ENCODE results near the gene C1QL1.
A peak's percentile ranks its signal among the peaks of the same experiment; 100 is the strongest.
"Not testable (repeated sequence)": the region's sequence is repeated elsewhere in the genome, so short reads cannot be mapped to it uniquely, and the experiment has no call there.

The C1QL1 gene

GRCh38 chr17:44959821-44960531 lies 8.1 kb downstream of the C1QL1 start:
- DNase-seq = no peak

GRCh38 chr17:44956998-44957981 lies 10.8 kb downstream of the C1QL1 start:
- DNase-seq = no peak

DNA sequence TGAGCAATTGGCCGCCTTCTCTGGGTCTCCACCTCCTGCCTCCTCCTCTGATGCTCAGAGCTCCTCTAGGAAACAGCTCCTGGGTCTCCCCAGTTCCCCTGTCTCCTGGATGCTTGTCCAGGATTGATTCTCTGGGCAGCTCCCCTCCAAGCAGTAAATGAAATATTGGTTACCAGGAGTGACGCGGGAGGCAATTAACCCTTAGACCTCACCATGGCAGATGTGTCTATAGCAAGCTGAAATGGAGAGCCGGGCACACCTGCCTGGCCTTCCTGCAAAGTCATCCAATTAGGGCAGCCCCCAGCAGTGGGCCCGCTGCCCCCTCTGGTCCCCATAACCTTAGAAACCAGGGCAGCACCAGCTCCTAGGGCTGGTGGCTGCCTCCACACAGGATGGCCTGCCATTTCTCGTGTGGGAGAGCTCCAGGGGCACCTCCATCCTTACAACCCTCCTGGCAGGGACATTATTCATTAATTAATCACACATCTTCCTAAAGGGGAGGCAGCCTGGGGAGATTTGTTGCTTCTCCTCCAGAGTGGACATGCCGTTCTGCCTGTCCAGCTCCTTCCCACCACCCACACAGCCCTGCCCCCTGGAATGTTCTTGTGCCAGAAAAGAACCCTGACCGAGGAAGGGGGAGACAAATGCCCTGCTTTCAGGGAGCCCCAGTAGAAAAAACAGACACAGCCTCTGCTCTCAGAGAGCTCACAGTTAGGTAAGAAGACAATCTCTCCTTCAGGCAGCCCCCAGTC lies 12.3 kb downstream of the C1QL1 start:
- no peak for DNase-seq

DNA sequence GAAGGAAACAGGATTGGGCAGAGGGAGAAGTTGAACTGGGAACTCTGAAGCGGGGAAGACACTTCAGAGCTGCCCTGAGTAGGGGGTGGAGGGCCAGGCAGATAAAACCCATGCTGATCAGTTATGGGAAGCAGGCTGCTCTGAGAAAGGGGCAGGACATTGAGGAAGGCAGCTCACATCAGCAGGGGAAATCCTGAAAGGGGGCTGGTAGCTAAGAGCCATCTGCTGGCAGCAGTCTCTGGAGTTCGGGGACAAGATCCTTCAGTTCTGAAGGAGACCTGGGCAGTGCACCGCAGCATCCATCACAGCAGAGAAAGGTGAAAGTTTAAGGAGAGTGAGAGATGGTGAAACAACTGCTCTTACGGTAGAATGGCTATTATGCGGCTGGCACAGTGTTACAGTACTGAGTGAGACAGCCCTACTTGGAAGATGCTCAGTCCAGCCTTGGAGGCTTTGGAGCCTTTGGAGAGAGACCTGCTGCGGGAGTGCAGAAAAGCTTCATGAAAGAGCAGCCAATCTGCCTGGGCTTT lies 15.1 kb downstream of the C1QL1 start:
- DNase-seq = no peak

GRCh38 chr17:44948315-44948795 lies 19.7 kb downstream of the C1QL1 start:
- DNase-seq = no peak

- peak; percentile 97 for DNase-seq
Observed at GRCh38 chr17:44947461-44948314, 20.4 kb downstream of the C1QL1 start, which contains the start of gene KIF18B. TSS of gene KIF18B (minus strand) at chr17:44947773. CDS start at chr17:44936344, 11,429 bp downstream.

- not testable (repeated sequence) for DNase-seq
Observed at GRCh38 chr17:44945652-44946051, 22.5 kb downstream of the C1QL1 start.

- peak; percentile 29 for DNase-seq
Observed at GRCh38 chr17:44942456-44942855, 25.6 kb downstream of the C1QL1 start.

- no peak for DNase-seq
Observed at GRCh38 chr17:44941712-44942331, 26.3 kb downstream of the C1QL1 start.

DNA sequence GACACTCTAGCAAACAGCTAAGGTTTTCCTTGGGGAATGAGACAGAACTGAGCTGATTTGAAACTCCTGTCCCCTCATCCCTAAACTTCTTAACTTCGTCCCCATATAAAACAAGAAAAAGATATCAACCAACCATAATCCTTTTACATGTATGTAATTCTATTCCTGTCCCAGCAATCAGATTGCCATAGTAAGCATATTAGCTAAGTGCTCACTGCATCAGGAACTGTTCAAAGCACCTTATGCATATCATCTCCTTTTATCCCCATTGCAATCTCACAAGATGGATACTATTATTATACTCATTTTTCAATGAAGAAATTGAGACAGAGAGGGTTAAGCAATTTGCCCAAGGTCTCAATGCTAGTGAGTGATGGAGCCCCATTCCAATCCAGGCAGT lies 27.3 kb downstream of the C1QL1 start:
- DNase-seq = no peak

- no peak for DNase-seq
Observed at GRCh38 chr17:44940317-44940716, 27.8 kb downstream of the C1QL1 start.

GRCh38 chr17:44935116-44935515 lies 33.0 kb downstream of the C1QL1 start:
- DNase-seq = no peak

DNA sequence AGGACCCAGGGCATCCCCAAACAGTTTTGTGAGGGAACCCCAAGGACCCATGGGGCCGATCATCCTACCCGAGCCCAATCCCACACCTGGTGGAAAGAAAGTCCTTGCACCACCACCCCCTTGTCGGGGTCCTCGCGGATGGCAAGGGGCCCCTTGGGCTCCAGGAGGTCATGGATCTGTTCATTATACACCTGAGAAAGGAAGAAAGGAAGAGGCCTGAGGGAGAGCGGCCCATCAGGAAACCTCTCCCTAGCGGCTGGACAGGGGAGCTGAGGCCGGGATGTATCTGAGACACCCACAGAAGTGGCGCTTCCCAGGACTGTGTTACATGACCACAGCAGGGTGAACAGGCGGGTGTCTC lies 33.4 kb downstream of the C1QL1 start:
- no peak for DNase-seq

DNA sequence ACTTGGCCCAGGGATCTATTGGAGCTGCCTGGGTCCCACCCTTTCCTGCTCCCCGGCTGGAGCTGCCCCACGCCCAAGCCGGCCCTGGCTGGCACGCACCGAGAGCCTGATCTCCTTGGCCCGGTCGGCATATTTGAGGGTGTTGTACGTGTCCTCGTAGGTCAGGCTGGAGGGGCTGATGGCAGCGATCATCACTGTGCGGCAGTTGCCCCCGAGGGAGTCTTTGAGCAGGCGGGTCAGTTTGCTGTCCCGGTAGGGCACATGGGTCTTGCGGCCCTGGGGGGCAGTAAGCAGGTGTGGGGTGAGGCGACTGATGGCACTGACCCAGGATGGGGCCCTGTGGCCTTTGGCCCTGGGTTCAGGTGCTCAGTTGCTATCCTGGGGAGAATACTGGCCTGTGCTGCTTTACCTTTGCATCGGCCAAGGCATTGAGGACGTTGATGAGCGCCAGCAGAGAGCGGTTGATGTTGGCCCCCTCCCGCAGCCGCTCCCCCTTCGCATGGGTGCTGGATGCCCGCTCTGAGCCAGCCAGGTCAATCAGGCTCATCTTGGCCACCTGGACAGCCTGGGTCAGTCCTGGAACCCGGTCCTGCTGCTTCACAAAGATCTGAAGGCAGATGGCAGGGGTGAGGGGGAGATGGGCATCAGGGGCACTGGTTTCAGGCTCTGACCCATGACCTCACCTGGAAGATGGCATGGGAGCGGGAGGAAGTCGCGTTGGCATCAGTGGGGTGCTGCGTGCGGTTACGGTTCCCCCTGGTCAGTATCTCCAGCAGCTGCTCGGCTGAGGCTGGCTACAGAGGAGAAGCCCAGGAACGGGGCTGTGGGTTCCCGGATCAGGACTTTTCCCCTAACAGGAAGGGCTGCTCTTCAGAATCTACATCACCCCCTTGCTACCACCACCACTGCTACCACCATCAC lies 34.0 kb downstream of the C1QL1 start:
- no peak for DNase-seq

DNA sequence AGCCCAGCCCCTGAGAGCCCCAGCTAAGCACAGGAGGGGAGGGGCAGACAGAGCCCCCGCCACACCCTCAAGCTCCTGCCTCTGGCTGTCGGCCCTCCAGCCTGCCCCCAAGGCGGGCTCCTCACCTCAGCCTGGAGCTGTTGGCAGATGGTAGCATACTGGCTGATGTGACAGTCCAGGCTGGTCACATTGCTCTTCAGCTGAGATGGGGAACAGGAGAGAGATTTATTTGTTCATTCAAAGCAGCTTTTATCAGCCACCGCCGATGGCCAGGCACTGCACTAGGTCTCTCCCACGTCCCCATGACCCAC lies 35.4 kb downstream of the C1QL1 start:
- DNase-seq = no peak

GRCh38 chr17:44932096-44932786 lies 35.9 kb downstream of the C1QL1 start:
- DNase-seq = no peak

- no peak for DNase-seq
Observed at GRCh38 chr17:44931376-44931775, 36.7 kb downstream of the C1QL1 start.

DNA sequence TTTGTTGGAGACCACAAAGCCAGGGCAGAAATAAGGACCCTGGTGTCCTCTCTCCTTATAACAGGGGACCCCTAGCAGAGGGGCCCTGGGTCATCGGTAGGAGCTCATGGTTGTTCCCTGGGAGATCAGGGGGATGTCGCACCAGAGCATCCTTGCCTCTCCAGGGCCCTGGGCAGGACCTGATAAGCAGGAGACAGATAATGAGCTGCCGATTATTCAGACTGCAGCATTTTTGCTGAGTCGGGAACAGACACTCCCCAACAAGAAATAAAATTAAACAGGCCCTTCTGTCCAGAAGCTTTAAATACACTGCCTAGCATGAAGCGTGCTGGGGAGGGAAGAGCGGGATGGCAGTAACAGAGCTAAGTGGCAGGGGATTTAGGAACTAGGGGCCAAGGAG lies 37.4 kb downstream of the C1QL1 start:
- DNase-seq = no peak

DNA sequence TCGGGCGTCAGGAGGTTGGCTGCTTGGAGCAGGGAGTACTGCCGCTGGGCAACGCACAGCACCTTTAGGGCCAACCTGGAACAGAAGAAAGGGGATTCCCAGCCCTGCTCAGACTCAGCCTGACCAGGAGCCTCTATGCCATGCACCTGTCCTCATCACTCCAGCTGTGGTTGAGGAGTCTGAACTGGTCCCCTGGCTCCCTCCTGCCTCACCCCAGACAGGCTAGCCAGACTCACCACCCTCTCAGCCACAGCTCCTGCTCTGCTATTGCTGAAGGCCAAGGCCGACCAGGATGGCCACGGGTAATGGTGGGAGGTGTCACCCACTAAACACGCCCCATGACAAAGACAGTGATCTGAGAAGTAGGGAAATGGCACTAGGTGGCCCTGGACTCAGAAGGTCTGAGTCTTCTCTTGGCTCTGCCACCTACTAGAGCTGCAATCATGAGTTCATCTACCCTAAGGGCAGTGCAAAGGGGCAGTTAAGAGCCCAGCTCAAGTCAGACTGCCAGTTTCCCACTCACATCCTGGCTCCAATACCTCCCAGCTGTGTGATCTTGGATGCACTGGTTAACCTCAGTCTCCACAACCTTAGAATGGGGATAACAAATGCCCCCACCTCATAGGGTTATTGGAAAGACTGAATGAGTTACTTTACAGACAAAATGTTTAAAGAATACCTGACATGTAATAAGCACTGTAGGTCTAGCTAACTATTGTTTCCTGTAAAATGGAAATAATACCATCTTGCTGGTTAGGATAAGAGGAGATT lies 39.0 kb downstream of the C1QL1 start:
- no peak for DNase-seq

All from NCI-H1694 treated with DMSO at 0.1 percent for 48 hours (cell line).